ENCODE measurements around the gene PLA2G4A. TPM values are rescaled to one million over a fixed set of nuclear protein-coding genes. Genes with fewer than 3 reads are reported as not detected.

The PLA2G4A gene
- polyA plus RNA-seq, 4 donors: 7.4 to 14.0 (median 11.5) TPM

DNA sequence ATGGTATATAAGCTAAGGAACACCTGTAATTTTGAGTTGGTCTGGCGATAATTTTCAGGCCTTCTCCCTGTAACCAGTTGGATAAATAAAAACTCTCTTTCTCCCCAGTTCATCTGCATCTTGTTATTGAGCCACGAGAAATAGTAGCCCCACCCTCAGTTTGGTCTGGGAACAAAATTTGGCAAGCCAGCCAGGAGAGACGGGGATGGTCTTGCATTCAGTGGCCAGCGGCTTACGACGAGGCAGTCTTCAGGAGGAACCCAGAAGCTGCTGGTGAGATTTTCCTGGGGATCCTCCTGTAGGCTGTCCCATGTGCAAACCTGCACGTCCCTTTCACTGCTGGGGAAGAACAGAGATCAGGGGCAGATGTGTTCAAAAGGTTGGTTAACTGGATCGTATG lies 174.6 kb downstream of the PLA2G4A start:
- no peak for DNase-seq (ENCODE audit: low read depth in 4 of 4, low spot score in 3 of 4)

- DNase-seq (ENCODE audit: low read depth in 4 of 4, low spot score in 3 of 4): no peak
These were observed 178.1 kb downstream of the PLA2G4A start for GRCh38 chr1:187006896-187007295.

GRCh38 chr1:187009320-187009719 lies 180.6 kb downstream of the PLA2G4A start:
- no peak for DNase-seq (ENCODE audit: low read depth in 4 of 4, low spot score in 3 of 4)

GRCh38 chr1:187010571-187011309 lies 182.0 kb downstream of the PLA2G4A start:
- no peak for DNase-seq (ENCODE audit: low read depth in 4 of 4, low spot score in 3 of 4)

- DNase-seq (ENCODE audit: low read depth in 4 of 4, low spot score in 3 of 4): no peak
These were observed 184.9 kb downstream of the PLA2G4A start for GRCh38 chr1:187013582-187014200.

DNA sequence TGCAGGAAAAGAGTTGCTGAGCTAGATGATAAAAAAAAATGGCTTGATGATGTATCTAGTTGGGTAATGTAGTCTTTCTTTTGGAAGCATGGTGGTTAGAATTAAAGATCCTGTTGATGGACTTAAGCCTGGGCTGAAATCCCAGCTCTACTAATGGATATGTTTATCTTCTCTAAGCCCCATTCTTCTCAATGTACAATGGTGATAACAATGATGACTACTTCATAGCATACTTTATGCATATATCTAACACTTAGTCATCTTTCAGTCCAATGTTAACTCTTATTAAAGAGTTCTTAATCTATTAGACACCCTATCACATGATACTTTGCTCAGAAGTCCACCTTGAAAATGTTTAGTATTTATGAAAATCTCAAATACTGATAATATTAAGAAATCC lies 189.5 kb downstream of the PLA2G4A start:
- DNase-seq (ENCODE audit: low read depth in 4 of 4, low spot score in 3 of 4): no peak

DNA sequence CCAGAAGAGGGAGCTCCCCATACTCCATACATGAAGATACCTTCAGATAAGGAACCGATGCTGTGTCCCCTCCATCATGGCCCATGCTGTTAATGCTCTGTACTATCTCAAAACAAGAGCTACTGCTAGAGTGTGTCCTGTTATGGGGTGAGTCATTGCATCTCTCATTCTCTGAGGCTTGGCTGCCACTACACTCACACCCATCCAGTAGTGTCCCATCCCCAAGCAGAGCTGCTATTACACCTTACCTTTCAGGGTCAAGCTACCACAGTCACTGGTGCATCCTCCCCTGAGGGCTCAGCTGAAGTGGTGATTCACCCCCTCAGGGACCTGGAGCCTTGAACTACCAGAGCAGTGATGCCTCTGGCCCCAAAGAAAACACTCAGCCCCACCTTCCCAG lies 198.5 kb downstream of the PLA2G4A start:
- no peak for DNase-seq (ENCODE audit: low read depth in 4 of 4, low spot score in 3 of 4)

GRCh38 chr1:187032316-187032981 lies 203.7 kb downstream of the PLA2G4A start:
- no peak for DNase-seq (ENCODE audit: low read depth in 4 of 4, low spot score in 3 of 4)

DNA sequence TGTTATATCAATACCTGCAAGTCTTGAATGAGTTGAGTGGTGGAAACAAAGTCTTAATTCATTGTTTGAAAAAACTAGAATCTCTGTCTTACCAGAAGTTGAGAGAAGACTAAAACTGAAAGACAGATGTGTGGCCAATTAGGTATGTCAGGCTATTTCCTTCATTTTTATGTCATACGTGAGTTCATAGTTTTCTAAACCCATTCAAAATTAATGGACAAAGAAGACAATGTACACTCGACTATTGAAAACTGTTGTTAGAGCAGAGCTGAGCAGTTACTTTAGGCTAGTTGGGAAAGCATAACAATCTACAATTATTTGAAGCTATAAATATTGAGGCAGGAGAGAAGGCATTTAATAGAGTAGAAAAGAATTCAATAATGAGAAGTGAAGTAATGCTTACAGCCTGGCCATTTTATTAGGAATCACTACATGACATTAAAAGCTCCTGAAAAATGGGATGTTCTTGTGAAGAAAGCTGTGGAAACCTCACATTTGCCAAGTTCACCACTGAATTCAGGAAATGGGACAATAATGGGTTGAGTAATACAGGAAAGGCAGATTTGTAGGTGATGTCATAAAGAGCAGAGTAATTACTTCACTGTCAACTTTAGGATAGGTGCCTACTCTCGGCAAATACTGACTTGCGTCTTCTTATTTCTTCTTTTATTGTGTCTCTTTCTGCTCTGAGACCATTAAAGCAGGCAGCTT lies 204.4 kb downstream of the PLA2G4A start:
- DNase-seq (ENCODE audit: low read depth in 4 of 4, low spot score in 3 of 4): no peak

- DNase-seq (ENCODE audit: low read depth in 4 of 4, low spot score in 3 of 4): no peak
These were observed 205.1 kb downstream of the PLA2G4A start for GRCh38 chr1:187033693-187034390.

DNA sequence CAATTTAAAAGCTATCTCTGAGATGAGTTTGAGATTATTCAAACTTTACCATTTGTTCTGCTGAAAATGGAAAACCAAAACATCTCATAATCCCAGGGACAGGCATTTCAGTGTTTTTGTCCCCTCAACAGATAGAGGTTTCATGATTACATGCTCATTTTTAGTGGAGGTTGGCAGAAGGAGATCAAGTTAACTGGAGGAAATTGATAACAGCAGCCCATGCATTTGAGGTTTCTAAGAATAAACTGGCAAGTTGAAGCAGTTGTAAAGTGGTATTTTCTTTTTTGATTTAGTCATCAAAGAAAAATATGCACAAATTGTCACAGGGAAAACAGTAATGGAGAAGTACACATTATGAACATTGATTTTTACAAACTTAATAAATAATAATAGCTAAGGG lies 205.8 kb downstream of the PLA2G4A start:
- DNase-seq (ENCODE audit: low read depth in 4 of 4, low spot score in 3 of 4): no peak

DNA sequence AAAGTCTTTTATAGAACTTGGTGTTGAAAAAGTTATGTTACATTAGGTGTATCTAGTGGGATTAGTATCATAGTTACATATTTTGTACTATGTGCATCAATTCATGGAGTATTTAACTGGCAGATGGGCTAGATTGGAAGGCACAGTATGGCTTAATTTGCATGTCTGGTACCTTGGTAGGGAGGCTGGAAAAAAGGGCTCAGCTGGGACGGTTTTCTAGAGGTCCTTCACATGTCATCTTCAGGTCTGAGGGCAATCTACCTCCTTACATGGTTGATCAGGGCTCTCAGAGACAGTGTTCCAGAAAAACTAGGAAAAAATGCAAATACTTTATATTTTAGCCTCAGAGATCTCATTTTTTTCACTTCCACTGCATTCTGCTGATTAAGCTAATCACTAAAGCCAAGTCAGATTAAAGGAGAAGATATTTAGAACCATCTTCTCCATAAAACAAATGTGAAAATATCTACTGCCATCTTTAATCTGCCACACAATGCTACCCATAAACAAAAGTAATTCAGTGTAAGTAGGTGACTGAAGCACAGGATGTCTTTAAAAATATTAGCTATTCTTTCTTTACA lies 209.3 kb downstream of the PLA2G4A start:
- no peak for DNase-seq (ENCODE audit: low read depth in 4 of 4, low spot score in 3 of 4)

Other genes with a start within 250 kb of the PLA2G4A start
- gene PTGS2, start 148.5 kb upstream of the PLA2G4A start, polyA plus RNA-seq (ENCODE audit: insufficient read length in 4 of 4): 1 to 10 TPM in 3 of 4 donors, under 1 TPM in 1; 0.93 to 6.8 (median 1.6) TPM